Activated naive CD8-positive, alpha-beta T cell treated with anti-CD3 and anti-CD28 coated beads, Interleukin-2, amount 10 ng/mL, durations not matched to agents 7 days and 5 days (primary cell): ENCODE measurements around the gene TMEM19. TPM values are rescaled to one million over a fixed set of nuclear protein-coding genes. Genes with fewer than 3 reads are reported as not detected.

ENCODE experiments used
- ATAC-seq: fragments of 150-1000 bp; cut with Tn5 transposase; one replicate; pipeline ENCODE4 v1.10.0; 2021; ENCODE audit warnings: low read depth, moderate library complexity
- POLR2A ChIA-PET: fragments of 350-600 bp; sonication (Branson Sonifier 250); formaldehyde crosslinking; loops from one replicate; lab custom pipeline; 2021; ENCODE audit warnings: antibody characterized with exemption; lab: Charles Lee
- DNase-seq: peaks from one replicate; pipeline ENCODE4 v3.0.0; 2021
- H3K27ac Mint-ChIP-seq: one replicate; pipeline ENCODE4 v1.8.0; 2022; ENCODE audit warnings: mild to moderate bottlenecking, mixed read lengths
- H3K27me3 Mint-ChIP-seq: one replicate; pipeline ENCODE4 v1.8.0; 2022; ENCODE audit warnings: mild to moderate bottlenecking, moderate library complexity, mixed read lengths
- H3K36me3 Mint-ChIP-seq: one replicate; pipeline ENCODE4 v1.8.0; 2021; ENCODE audit warnings: mild to moderate bottlenecking, mixed read lengths
- H3K4me1 Mint-ChIP-seq: one replicate; pipeline ENCODE4 v1.8.0; 2021; ENCODE audit warnings: mixed read lengths
- H3K4me3 Mint-ChIP-seq: one replicate; pipeline ENCODE4 v1.8.0; 2022; ENCODE audit warnings: mild to moderate bottlenecking, moderate library complexity, mixed read lengths
- H3K9me3 Mint-ChIP-seq: one replicate; pipeline ENCODE4 v1.8.0; 2021; ENCODE audit warnings: mixed read lengths
- total RNA-seq, 2 experiments: library from RNA; stranded (reverse); gene quantifications; one replicate each; pipeline ENCODE4 v1.2.3, GENCODE V29; 2021

Gene TMEM19
- total RNA-seq, 2 experiments from 2014 or later: 17.0 to 18.5 TPM

DNA sequence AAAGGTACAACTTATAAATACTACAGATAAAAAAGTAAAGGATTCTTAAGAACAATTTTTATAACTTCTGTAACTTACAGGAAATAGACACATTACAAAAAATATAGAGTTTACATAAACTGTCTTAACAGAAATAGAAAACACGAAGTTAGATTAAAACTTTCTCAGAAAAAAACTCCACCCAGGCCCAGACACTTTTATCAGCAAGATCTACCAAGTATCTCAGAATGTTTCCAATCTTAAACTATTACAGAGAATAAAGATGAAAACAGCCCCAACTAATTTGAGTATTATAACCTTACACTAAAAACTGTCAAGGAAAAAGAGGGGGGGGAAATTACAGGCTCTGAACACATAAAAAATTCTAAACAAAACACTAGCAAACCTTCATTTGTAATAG is 30.4 kb upstream of the TMEM19 start:
- Mint-ChIP-seq H3K27ac (no peak overlapping the region), H3K4me3 (peak overlapping the region; percentile 17), H3K4me1 (peaks cover 33% of the 10 kb centered on the region), H3K9me3 (peaks cover 4% of the 10 kb centered on the region), H3K27me3 (no peaks in the 10 kb centered on the region), H3K36me3 (peaks cover 44% of the 10 kb centered on the region)
- ATAC-seq: no peak
- DNase-seq: no peak
- POLR2A ChIA-PET: interaction anchor here (1.4 kb wide), 1 partner anchor 9 kb away, joined by 4 read pairs; the partner anchor contains the start of gene THAP2

- no peak overlapping the region for H3K27ac Mint-ChIP-seq
- peaks cover 33% of the 10 kb centered on the region for H3K4me1 Mint-ChIP-seq
- H3K9me3 Mint-ChIP-seq: peaks cover 4% of the 10 kb centered on the region
- POLR2A ChIA-PET: interaction anchor here (1.4 kb wide), 1 partner anchor 8 kb away, joined by 4 read pairs; the partner anchor contains the start of gene THAP2
- H3K36me3 Mint-ChIP-seq: peaks cover 44% of the 10 kb centered on the region
- no peak for DNase-seq
- H3K27me3 Mint-ChIP-seq: no peaks in the 10 kb centered on the region
- peak overlapping the region; percentile 17 for H3K4me3 Mint-ChIP-seq
- no peak for ATAC-seq
Observed at GRCh38 chr12:71655907-71656306, 30.0 kb upstream of the TMEM19 start.

GRCh38 chr12:71656740-71657139 is 29.1 kb upstream of the TMEM19 start:
- ATAC-seq (no peak), DNase-seq (no peak)
- H3K4me1 Mint-ChIP-seq: peaks cover 35% of the 10 kb centered on the region
- no peak overlapping the region for H3K27ac Mint-ChIP-seq
- no peaks in the 10 kb centered on the region for H3K27me3 Mint-ChIP-seq
- H3K36me3 Mint-ChIP-seq: peaks cover 44% of the 10 kb centered on the region
- H3K9me3 Mint-ChIP-seq: peaks cover 4% of the 10 kb centered on the region
- H3K4me3 Mint-ChIP-seq: no peak overlapping the region
- POLR2A ChIA-PET: no interaction called here

- POLR2A ChIA-PET: interaction anchor here (1.0 to 4.5 kb wide), 8 partner anchors 12 to 93 kb away, joined by 3 to 127 read pairs (median 6); partner anchors contain the start of genes RAB21 and TMEM19
- Mint-ChIP-seq H3K27me3 (no peaks in the 10 kb centered on the region), H3K9me3 (no peaks in the 10 kb centered on the region), H3K27ac (peak overlapping the region; percentile 100), H3K4me1 (peaks cover 35% of the 10 kb centered on the region), H3K36me3 (peaks cover 26% of the 10 kb centered on the region), H3K4me3 (peak overlapping the region; percentile 100)
- ATAC-seq: no peak
- no peak for DNase-seq
Observed at GRCh38 chr12:71661977-71662530, 23.8 kb upstream of the TMEM19 start.

DNA sequence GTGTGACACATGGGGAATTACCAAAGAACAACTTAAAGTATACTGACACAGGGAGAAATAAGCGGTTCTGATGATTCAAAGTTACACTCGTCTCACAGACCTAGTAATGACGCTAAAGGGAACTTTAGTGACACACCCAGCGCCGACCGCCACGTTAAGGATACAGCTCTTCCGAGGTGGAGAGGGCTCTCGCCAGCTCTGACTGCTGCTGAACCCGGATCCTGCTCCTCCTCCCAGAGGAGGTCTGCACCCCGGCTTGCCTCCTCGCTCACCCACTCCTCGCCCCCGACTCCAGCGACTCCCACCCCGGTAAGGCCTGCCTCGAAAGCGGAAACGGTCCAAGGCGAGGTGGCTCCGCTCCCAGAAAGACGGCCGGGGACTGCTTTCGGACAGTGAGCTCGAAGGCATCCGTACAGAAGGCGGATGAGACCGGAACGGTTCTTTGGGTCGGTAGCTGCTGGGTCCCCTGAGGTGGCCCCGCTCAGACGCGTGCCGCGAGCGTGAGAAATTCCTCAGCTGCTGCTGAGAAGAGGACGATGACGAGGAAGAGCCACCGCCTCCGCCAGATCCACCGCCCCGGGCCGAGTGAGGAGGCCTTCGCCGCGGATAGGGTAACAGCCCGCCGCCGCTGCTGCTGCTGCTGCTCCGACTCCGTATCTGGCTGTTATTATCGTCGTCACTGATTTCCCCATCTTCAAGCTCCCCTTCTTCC is 22.9 kb upstream of the TMEM19 start:
- Mint-ChIP-seq H3K4me3 (peak overlapping the region; percentile 100), H3K27me3 (no peaks in the 10 kb centered on the region), H3K4me1 (peaks cover 36% of the 10 kb centered on the region), H3K36me3 (peaks cover 23% of the 10 kb centered on the region), H3K9me3 (no peaks in the 10 kb centered on the region), H3K27ac (peak overlapping the region; percentile 100)
- DNase-seq (peak; percentile 79), ATAC-seq (peak; percentile 37)
- POLR2A ChIA-PET: interaction anchor here (0.7 to 4.5 kb wide), 14 partner anchors 12 to 176 kb away, joined by 3 to 127 read pairs (median 4); partner anchors contain the start of genes RAB21, TBC1D15 and TMEM19

GRCh38 chr12:71663561-71664410 is 22.1 kb upstream of the TMEM19 start, which contains the start of the genes THAP2 and ZFC3H1:
THAP2 (plus strand) TSS chr12:71664301; CDS start chr12:71664510, 209 bp downstream.
ZFC3H1 (minus strand) TSS chr12:71663848; CDS start chr12:71663610, 238 bp downstream.
- no peaks in the 10 kb centered on the region for H3K9me3 Mint-ChIP-seq
- H3K36me3 Mint-ChIP-seq: peaks cover 17% of the 10 kb centered on the region
- POLR2A ChIA-PET: interaction anchor here (0.7 to 4.5 kb wide), 15 partner anchors 8 to 176 kb away, joined by 3 to 127 read pairs (median 5); partner anchors contain the start of genes RAB21, TBC1D15 and TMEM19
- peak within 1 kb of the TSS; percentile 100 for H3K27ac Mint-ChIP-seq
- peaks cover 31% of the 10 kb centered on the region for H3K4me1 Mint-ChIP-seq
- H3K4me3 Mint-ChIP-seq: peak within 1 kb of the TSS; percentile 100
- peak; percentile 83 for DNase-seq
- peak; percentile 87 for ATAC-seq
- H3K27me3 Mint-ChIP-seq: no peaks in the 10 kb centered on the region

DNA sequence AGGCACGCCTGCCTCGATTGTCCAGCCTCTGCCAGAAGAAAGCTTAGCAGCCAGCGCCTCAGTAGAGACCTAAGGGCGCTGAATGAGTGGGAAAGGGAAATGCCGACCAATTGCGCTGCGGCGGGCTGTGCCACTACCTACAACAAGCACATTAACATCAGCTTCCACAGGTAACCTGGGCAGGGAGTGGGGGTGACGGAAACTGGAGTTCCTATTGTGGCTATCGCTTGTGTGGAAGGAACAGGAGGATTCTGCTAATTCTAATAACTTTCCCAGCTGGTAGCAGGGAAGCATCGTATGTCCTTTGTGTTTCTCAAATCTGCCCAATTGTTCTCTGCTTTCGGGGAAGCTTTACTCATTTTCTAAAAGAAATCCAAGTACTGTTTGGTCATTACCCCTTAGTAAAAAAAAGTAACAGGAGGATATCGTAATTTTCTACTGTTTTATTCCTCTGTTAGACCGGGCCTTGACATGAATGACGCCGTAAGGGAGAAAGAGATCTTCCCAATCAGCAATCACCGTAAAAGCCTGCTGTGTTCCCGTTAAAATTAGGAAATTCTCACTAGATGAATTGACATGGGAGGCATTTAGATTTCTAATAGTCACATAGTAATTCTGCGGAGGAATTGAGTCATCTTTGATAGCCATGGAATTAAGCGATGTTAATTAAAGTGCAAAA is 21.3 kb upstream of the TMEM19 start:
- ATAC-seq (no peak), DNase-seq (no peak)
- POLR2A ChIA-PET: interaction anchor here (0.7 to 4.5 kb wide), 10 partner anchors 9 to 175 kb away, joined by 3 to 127 read pairs (median 6); partner anchors contain the start of genes RAB21, TBC1D15 and TMEM19
- no peaks in the 10 kb centered on the region for H3K9me3 Mint-ChIP-seq
- peaks cover 9% of the 10 kb centered on the region for H3K36me3 Mint-ChIP-seq
- H3K4me3 Mint-ChIP-seq: peak overlapping the region; percentile 100
- H3K4me1 Mint-ChIP-seq: peaks cover 24% of the 10 kb centered on the region
- no peaks in the 10 kb centered on the region for H3K27me3 Mint-ChIP-seq
- peak overlapping the region; percentile 100 for H3K27ac Mint-ChIP-seq

DNA sequence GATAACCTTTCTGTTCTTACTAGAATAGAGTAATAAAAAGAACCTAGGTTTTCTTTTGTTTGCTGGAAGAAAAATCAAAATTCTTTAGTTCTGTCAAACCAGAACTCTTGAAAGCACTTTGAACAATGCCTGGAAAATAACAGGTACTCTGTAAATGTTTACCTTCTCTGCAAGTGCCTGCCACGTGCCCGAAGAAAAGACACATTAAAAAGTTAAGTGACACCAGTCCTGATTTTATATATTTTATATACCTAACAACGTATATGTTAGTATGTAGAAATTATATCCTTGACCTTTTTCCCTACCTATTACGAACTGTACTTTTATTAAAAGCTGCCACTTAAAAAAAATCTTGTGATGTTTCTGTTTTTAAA is 20.8 kb upstream of the TMEM19 start:
- peaks cover 8% of the 10 kb centered on the region for H3K36me3 Mint-ChIP-seq
- peak overlapping the region; percentile 100 for H3K27ac Mint-ChIP-seq
- peak overlapping the region; percentile 100 for H3K4me3 Mint-ChIP-seq
- DNase-seq (no peak), ATAC-seq (no peak)
- peaks cover 21% of the 10 kb centered on the region for H3K4me1 Mint-ChIP-seq
- no peaks in the 10 kb centered on the region for H3K9me3 Mint-ChIP-seq
- no peaks in the 10 kb centered on the region for H3K27me3 Mint-ChIP-seq
- POLR2A ChIA-PET: interaction anchor here (1.0 to 4.5 kb wide), 6 partner anchors 12 to 175 kb away, joined by 3 to 127 read pairs (median 10); partner anchors contain the start of genes RAB21, TBC1D15 and TMEM19

DNA sequence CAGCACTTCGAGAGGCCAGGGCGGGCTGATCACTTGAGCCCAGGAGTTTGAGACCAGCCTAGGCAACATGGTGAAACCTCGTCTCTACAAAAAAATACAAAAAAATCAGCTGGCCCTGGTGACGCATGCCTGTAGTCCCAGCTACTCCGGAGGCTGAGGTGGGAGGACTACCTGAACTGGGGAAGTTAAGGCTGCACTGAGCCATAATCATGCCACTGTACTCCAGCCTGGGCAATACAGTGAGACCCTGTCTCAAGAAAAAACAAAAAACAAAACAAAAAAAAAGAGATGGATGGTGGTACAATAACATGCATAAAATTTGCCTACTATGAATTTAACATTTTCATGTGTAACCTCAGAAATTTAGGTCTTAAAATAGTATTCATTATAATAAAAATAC is 19.6 kb upstream of the TMEM19 start:
- no peak for ATAC-seq
- H3K27ac Mint-ChIP-seq: no peak overlapping the region
- no peak overlapping the region for H3K4me3 Mint-ChIP-seq
- H3K36me3 Mint-ChIP-seq: peaks cover 8% of the 10 kb centered on the region
- no peaks in the 10 kb centered on the region for H3K9me3 Mint-ChIP-seq
- peaks cover 20% of the 10 kb centered on the region for H3K4me1 Mint-ChIP-seq
- POLR2A ChIA-PET: interaction anchor here (1.7 kb wide), 1 partner anchor 20 kb away, joined by 11 read pairs; the partner anchor contains the start of gene TMEM19
- H3K27me3 Mint-ChIP-seq: no peaks in the 10 kb centered on the region
- DNase-seq: no peak

- Mint-ChIP-seq H3K9me3 (no peaks in the 10 kb centered on the region), H3K27ac (no peak overlapping the region), H3K27me3 (no peaks in the 10 kb centered on the region), H3K4me3 (no peak overlapping the region), H3K36me3 (peaks cover 6% of the 10 kb centered on the region), H3K4me1 (peaks cover 8% of the 10 kb centered on the region)
- DNase-seq (no peak), ATAC-seq (no peak)
- POLR2A ChIA-PET: no interaction called here
Observed at GRCh38 chr12:71671311-71671710, 14.6 kb upstream of the TMEM19 start.

- H3K4me1 Mint-ChIP-seq: peaks cover 8% of the 10 kb centered on the region
- H3K4me3 Mint-ChIP-seq: no peak overlapping the region
- no peaks in the 10 kb centered on the region for H3K9me3 Mint-ChIP-seq
- no peak overlapping the region for H3K27ac Mint-ChIP-seq
- ATAC-seq: no peak
- H3K36me3 Mint-ChIP-seq: peaks cover 6% of the 10 kb centered on the region
- DNase-seq: no peak
- H3K27me3 Mint-ChIP-seq: no peaks in the 10 kb centered on the region
- POLR2A ChIA-PET: no interaction called here
Observed at GRCh38 chr12:71671816-71672215, 14.1 kb upstream of the TMEM19 start.

DNA sequence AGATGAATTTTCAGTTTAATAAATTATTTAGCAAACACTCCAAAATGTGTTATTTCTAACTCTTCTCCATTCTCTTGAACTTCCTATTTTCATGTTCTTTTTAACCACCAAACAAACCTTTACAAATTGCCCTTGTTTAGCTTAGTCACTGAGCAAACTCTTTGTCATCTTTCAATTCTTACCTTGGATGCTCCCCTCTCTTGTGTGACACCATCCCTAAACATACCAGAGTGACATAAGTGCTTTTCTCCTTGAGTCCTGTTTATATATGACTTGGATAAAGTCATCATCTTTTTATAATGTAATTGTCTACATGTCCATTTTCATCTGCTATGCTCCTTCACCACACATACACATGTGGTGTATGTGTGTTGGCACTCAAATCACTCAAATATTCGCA is 3.4 kb upstream of the TMEM19 start:
- POLR2A ChIA-PET: no interaction called here
- Mint-ChIP-seq H3K9me3 (no peaks in the 10 kb centered on the region), H3K27ac (no peak overlapping the region), H3K27me3 (no peaks in the 10 kb centered on the region), H3K4me1 (peaks cover 5% of the 10 kb centered on the region), H3K36me3 (no peaks in the 10 kb centered on the region), H3K4me3 (no peak overlapping the region)
- DNase-seq: no peak
- no peak for ATAC-seq
